T-helper 9 cell (primary cell): ENCODE measurements around the gene RABL6.

Experiments used
- DNase-seq: peaks from one replicate; pipeline ENCODE4 v3.0.0-alpha.2; 2020

RABL6 gene

GRCh38 chr9:136849038-136849959 is 41.6 kb downstream of the RABL6 start, which contains the start of gene PHPT1:
TSS of gene PHPT1 (plus strand) at chr9:136849409. CDS start at chr9:136849431, 22 bp downstream.
- peak; percentile 94 for DNase-seq

GRCh38 chr9:136849960-136850865 is 42.5 kb downstream of the RABL6 start:
- DNase-seq, result no peak

DNA sequence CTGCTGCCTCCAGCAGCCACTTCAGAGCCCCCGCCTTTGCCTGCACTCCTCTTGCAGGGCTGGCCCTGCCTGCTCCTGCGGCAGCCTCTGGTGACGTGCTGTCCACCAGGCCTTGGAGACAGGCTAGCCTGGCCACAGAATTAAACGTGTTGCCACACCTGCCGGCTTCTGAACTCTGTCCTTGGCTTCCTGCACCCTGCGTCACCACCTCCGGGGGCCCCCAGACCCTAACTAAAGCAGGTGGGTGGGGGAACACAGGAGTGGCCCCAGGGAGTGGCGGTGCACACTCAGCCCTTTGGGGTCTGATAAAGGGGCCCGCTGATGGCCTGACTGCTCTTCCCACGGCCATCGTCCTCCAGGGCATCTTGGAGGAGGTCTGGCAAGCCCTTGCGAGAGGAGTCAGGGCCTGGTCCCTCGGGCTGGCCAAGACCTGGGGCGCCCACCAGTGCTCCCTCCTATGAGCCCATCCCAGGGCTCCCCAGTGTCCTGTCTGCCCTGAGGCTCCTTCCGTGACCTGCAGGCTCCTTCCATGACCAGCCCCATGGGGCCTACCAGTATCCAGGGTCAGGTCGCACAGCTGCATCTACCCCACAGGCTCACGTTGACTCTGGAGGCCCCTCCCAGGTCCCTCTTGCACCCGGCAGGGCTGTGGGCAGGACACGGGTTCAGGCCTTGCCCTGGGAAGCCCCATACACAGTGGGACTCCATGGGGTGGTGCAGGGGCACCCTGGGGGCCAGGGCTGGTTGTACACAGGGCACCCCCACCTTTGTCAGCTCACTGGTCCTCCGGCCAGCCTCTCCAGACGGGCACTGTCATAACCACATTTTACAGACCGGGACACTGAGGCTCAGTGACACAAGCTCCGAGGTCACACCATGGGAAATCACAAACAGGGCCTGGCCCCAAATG is 43.4 kb downstream of the RABL6 start:
- DNase-seq, result no peak

DNA sequence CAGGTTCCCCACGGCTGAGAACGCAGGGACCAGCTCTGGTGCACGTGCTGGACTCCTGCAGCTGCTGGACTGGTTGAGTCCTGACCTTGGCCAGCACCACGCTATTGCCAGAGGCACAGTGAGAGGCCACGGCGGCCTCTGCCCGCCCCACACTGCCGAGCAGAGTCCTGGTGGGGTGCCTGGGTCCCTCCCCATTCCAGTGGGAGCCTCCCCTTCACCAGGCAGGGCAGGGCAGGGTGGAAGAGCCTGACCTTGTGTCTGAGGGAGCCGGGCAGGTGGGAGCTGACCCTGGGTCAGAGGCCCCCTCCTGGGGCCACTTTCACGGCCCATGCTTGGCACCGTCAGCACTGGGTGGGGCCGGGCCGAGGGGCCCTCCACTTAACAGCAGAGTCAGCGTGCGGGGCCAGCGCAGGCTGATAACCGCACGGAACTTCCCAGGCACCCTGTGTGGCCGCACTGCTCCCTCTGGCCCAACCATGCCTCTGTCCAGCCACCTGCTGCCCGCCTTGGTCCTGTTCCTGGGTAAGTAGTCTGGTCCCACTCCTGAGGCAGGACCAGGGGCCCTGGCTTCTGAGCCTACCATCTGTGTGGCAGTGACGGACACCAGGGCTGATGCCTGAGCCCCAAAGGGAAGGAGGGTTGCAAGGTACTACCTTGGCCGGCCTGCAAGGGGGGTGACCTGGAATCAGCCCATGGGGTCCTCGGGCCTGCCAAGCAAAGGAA is 44.4 kb downstream of the RABL6 start, which contains the start of gene MAMDC4:
Gene MAMDC4, plus strand, starts transcription at position 406 of the 723 bp plus-strand sequence. Its CDS starts 71 bp downstream, at position 477.
- DNase-seq, result no peak

DNA sequence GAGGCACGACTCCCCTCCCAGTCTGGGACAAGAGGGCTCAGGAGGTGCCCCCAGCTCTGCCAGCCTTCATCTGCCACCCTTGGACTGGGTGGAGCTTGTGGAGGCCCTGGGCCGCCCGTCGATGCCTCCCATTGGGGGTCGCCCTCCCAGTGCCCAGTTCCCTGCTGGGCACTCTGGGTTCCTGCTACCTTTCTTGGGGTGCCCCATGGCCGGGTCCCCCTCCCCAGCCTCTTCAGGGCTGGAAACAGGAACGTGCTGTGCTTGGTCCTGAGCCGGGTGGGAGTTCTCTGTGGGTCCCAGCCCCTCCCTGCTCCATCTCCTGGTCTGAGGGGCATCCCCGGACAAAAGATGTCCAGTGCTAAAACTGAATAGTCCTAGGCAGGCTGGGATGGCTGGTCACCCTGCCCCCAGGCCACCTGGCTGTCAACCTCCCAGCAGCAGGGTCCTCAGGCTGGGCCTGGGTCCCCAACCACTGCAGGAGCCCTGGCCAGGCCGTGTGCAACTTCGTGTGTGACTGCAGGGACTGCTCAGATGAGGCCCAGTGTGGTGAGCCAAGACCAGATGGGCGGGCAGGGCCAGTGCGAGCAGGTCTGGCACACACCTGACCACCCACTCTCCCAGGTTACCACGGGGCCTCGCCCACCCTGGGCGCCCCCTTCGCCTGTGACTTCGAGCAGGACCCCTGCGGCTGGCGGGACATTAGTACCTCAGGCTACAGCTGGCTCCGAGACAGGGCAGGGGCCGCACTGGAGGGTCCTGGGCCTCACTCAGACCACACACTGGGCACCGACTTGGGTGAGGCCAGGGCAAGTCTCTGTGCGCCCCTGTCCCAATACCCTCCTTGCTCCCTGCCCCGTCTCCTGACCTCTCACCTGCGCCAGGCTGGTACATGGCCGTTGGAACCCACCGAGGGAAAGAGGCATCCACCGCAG is 45.2 kb downstream of the RABL6 start:
- DNase-seq, result no peak

- DNase-seq, result no peak
Observed at GRCh38 chr9:136853596-136854112, 45.9 kb downstream of the RABL6 start.

DNA sequence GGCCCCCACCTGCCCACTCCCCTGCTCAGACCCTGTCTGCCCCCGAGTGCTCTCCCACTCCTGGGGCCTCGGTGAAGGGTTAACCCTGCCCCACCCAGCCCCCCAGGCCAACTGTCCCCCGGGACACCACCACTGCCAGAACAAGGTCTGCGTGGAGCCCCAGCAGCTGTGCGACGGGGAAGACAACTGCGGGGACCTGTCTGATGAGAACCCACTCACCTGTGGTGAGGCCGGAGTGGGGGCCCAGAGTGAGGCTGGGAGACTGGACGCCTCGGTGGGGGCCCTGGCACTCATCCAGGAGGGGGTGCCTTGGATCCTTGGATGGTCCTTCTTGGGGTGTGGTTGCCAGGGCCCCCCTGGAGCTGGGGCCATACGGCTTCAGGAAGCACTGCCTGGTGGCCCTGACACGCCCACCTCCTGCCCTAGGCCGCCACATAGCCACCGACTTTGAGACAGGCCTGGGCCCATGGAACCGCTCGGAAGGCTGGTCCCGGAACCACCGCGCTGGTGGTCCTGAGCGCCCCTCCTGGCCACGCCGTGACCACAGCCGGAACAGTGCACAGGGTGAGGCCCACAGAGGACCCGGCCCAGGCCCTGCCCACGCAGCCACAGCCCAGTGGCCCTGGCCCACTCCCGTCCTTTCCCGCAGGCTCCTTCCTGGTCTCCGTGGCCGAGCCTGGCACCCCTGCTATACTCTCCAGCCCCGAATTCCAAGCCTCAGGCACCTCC is 46.5 kb downstream of the RABL6 start:
- DNase-seq, result no peak

DNA sequence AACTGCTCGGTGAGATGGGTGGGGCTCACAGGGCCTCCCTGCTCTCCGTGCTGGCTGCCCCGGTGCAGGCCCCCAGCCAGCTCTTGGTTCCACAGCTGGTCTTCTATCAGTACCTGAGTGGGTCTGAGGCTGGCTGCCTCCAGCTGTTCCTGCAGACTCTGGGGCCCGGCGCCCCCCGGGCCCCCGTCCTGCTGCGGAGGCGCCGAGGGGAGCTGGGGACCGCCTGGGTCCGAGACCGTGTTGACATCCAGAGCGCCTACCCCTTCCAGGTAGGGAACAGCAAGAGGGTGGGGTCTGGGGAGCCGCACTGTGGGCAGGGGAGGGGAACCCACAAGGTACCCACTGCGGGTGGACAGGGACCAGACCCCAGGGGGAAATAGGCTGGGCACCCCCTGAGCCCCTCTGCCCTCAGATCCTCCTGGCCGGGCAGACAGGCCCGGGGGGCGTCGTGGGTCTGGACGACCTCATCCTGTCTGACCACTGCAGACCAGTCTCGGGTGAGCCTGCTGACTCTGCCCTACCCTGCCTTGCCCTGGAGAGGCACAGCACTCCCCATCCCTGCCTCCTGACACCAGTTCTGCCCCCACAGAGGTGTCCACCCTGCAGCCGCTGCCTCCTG is 47.2 kb downstream of the RABL6 start:
- DNase-seq, result no peak

GRCh38 chr9:136855461-136856078 is 47.8 kb downstream of the RABL6 start:
- DNase-seq, result no peak

DNA sequence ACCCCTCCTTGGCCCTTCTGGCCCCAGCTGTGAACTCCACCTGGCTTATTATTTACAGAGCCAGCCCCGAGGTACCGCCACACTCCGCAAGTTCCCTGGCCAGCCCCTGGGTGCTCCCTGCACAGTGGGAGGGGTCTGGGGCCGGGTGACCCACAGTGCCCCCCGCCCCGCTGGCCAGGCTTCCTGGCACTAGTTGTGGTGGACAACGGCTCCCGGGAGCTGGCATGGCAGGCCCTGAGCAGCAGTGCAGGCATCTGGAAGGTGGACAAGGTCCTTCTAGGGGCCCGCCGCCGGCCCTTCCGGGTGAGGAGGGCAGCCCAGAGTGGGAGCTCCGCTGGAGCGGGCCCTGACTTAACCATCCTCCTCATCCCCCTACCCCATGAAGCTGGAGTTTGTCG is 48.3 kb downstream of the RABL6 start:
- DNase-seq, result no peak

DNA sequence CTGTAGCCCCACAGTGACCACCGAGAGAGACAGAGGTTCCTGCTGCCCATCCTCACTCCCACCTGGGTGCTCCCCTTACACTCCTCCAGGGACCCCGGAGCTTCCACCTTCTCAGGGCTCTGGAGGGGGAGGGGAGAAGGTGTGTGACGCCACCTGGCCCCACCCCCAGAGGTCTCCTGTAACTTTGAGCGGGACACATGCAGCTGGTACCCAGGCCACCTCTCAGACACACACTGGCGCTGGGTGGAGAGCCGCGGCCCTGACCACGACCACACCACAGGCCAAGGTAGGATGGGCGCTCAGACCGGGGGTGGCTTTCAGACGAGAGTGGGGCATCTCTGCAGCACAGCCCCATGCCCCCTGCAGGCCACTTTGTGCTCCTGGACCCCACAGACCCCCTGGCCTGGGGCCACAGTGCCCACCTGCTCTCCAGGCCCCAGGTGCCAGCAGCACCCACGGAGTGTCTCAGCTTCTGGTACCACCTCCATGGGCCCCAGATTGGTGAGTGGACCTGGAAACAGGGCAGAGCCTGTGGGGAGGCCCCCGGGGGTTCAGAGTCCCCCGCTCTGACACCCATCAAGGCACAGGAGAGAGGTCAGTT is 48.9 kb downstream of the RABL6 start:
- no peak for DNase-seq

GRCh38 chr9:136857166-136857565 is 49.4 kb downstream of the RABL6 start:
- DNase-seq, result no peak

- no peak for DNase-seq
Observed at GRCh38 chr9:136857581-136858412, 50.0 kb downstream of the RABL6 start.

DNA sequence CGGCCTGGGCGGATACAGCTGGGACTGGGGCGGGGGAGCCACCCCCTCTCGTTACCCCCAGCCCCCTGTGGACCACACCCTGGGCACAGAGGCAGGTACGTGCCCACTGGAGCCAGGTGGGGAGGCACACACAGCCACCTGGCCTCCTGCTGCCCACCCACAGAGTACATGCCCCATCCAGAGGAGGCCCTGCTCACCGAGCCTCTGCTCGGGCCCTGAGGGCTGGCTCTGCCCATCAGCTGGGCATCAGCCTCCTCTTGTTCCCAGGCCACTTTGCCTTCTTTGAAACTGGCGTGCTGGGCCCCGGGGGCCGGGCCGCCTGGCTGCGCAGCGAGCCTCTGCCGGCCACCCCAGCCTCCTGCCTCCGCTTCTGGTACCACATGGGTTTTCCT is 50.7 kb downstream of the RABL6 start:
- no peak for DNase-seq

DNA sequence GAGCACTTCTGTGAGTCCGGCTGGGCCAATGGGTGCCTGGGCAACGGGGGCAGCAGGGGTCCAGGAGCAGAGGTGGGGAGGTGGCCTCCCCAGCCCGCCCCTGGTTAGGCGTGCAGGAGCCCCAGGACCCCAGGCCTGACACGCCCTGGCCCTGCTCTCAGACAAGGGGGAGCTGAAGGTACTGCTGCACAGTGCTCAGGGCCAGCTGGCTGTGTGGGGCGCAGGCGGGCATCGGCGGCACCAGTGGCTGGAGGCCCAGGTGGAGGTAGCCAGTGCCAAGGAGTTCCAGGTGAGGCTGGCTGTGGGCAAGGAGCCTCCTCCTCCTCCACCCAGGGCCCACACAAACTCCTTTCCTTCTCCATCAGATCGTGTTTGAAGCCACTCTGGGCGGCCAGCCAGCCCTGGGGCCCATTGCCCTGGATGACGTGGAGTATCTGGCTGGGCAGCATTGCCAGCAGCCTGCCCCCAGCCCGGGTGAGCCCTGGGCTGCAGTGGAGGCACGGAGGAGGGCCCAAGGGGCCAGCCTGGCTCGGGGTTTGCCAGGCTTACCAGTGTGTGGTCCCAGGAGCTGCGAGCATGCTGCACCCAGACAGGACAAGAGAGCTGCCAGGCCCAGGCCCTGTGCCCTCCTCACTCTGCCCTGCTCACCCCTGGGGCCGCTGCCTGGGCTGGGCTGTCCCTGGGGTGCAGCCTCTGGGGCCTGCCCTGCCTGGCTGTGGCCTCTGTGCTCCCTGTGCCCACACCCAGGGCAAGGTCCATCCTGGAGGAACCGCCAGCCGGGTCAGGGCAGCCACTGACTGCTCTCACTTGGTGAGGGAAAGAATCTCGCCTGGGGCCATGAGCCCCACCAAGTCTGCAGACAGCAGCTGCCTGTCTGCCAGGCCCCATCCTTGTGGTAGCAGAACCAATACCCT is 51.4 kb downstream of the RABL6 start:
- no peak for DNase-seq

DNA sequence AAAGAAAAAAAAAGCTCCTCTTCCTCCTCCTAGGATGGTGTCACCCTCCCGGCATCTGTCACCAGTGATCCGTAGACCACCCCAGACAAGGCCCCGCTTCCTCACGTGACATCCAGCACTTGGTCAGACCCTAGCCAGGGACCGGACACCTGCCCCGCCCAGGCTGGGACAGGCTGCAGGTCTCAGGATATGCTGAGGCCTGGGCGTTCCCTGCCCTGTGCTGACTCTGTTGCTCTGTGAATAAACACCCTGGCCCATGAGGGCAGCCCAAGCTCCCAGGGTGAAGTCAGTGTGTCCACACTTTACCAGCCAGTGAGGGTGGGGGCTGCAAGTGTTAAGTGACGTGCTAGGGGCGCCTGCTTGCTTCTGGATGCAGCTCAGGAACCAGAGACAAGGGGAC is 52.8 kb downstream of the RABL6 start:
- DNase-seq, result no peak
